Mucosa of stomach (tissue), 1 donor: Measurements from ENCODE around the gene ATRN.
"Not testable (repeated sequence)": the region's sequence is repeated elsewhere in the genome, so short reads cannot be mapped to it uniquely, and the experiment has no call there.

Source experiments
- H3K27me3 ChIP-seq: one replicate; pipeline ENCODE4 v1.7.0; 2013; ENCODE audit warnings: mild to moderate bottlenecking, low read length; ENCODE audit not compliant: control insufficient read depth, insufficient read depth
- H3K36me3 ChIP-seq: one replicate; pipeline ENCODE4 v1.7.0; 2013; ENCODE audit warnings: low read length; ENCODE audit not compliant: control insufficient read depth, insufficient read depth
- H3K4me1 ChIP-seq: one replicate; pipeline ENCODE4 v1.7.0; 2013; ENCODE audit warnings: mild to moderate bottlenecking, low read length; ENCODE audit not compliant: control insufficient read depth, insufficient read depth
- H3K4me3 ChIP-seq: one replicate; pipeline ENCODE4 v1.7.0; 2013; ENCODE audit warnings: low read length
- H3K9ac ChIP-seq: one replicate; pipeline ENCODE4 v1.7.0; 2013; ENCODE audit warnings: mild to moderate bottlenecking, low read length, moderate library complexity
- H3K9me3 ChIP-seq: one replicate; pipeline ENCODE4 v1.7.0; 2013; ENCODE audit warnings: mild to moderate bottlenecking, low read length, moderate library complexity; ENCODE audit not compliant: control insufficient read depth
- donor health status: Pancreatic carcinoma.

Gene ATRN

DNA sequence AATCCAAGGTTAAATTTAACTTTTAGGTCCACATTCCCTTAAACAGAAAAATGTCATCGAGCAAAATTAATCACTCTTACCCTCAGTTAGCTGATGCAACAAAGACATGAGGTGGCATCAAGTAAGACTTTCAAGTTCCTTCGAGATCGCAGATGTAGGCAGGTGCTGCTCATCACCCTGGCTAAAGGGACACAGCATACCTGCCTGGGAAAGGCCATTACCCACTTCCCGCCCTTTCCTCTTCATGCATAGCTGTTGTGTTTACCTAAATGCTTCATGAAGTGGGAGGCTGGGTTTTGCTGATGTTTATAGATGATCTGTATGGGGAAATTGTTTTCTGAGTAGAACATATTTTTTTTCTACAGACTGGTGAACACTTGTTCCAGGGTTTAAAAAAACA, 124.7 kb downstream of the ATRN start:
- Histone ChIP-seq H3K4me1 (no peaks in the 10 kb centered on the region), H3K4me3 (no peak overlapping the region), H3K9ac (no peak overlapping the region), H3K9me3 (no peaks in the 10 kb centered on the region), H3K36me3 (peaks cover 5% of the 10 kb centered on the region), H3K27me3 (no peaks in the 10 kb centered on the region)

DNA sequence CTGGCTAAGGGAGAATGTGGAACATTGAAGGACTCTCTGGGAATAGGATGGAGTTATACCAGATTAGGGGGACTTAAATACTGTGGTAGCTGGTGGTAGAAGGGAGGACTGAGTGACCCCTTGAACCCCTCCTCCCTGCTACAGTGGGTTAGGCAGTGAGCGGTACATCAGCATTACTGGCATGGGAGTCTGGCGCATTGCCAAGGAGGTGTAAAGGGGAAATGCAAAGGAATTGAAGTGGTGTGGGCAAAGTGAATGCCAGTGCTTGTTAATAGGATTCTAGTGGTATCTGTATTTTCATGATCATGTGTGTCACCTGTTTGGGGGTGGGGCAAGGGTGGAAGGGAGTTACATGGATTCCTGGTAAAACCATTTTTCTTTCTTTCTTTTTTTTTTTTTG, 132.3 kb downstream of the ATRN start:
- no peaks in the 10 kb centered on the region for H3K27me3 ChIP-seq
- H3K36me3 ChIP-seq = no peaks in the 10 kb centered on the region
- no peak overlapping the region for H3K9ac ChIP-seq
- H3K4me1 ChIP-seq = no peaks in the 10 kb centered on the region
- H3K4me3 ChIP-seq = no peak overlapping the region
- H3K9me3 ChIP-seq = no peaks in the 10 kb centered on the region

DNA sequence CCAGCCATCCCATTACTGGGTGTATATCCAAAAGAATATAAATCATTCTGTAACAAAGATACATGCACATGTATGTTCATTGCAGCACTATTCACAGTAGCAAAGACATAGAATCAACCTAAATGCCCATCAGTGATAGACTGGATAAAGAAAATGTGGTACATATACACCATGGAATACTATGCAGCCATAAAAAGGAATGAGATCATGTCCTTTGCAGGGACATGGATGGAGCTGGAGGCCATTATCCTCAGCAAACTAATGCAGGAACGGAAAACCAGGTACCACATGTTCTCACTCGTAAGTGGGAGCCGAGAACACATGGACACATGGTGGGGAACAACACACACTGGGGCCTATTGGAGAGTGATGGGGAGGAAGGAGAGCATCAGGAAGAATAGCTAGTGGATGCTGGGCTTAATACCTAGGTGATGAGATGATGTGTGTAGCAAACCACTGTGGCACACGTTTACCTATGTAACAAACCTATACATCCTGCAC, 134.6 kb downstream of the ATRN start:
- not testable (repeated sequence) for H3K27me3 ChIP-seq, H3K4me1 ChIP-seq, H3K4me3 ChIP-seq, H3K36me3 ChIP-seq, H3K9me3 ChIP-seq, H3K9ac ChIP-seq

DNA sequence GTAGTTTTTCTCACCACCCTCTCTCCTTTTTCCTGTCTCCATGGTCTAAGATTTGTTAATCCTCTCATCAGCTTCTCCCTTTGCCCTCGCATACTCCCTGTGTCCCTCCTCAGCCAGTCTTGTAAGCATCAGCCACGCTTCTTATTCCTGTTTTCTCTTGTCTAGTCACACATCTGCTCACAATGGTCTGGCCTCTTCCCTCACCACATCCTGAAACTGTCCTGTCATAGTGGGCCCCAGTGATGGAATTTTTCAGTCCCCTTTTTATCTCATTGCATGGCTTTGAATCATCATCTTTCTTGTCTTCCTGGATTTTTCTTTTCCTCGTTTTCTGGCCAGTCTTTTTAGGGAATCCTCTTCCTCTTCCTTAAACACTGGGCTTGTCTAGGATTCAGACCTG, 135.2 kb downstream of the ATRN start:
- no peaks in the 10 kb centered on the region for H3K9me3 ChIP-seq
- H3K36me3 ChIP-seq = no peaks in the 10 kb centered on the region
- H3K4me1 ChIP-seq = no peaks in the 10 kb centered on the region
- H3K4me3 ChIP-seq = no peak overlapping the region
- H3K27me3 ChIP-seq = no peaks in the 10 kb centered on the region
- H3K9ac ChIP-seq = no peak overlapping the region

DNA sequence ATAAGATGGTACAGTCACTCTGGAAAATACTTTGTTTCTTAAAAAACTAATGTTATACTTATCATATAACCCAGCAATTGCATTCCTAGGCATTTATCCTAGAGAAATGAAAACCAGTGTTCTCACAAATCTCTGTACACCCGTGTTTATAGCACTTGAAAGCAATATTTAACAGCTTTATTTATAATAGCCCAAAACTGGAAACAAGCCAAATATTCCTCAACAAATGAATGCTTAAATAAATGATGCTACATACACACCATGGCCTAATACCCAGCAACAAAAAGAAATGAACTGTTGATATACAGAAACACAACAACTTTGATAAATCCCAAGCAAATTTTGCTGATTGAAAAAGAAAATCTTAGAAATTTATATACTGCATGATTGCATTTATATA, 141.1 kb downstream of the ATRN start:
- H3K9ac ChIP-seq = no peak overlapping the region
- no peaks in the 10 kb centered on the region for H3K4me1 ChIP-seq
- H3K9me3 ChIP-seq = no peaks in the 10 kb centered on the region
- no peaks in the 10 kb centered on the region for H3K27me3 ChIP-seq
- H3K36me3 ChIP-seq = no peaks in the 10 kb centered on the region
- no peak overlapping the region for H3K4me3 ChIP-seq

DNA sequence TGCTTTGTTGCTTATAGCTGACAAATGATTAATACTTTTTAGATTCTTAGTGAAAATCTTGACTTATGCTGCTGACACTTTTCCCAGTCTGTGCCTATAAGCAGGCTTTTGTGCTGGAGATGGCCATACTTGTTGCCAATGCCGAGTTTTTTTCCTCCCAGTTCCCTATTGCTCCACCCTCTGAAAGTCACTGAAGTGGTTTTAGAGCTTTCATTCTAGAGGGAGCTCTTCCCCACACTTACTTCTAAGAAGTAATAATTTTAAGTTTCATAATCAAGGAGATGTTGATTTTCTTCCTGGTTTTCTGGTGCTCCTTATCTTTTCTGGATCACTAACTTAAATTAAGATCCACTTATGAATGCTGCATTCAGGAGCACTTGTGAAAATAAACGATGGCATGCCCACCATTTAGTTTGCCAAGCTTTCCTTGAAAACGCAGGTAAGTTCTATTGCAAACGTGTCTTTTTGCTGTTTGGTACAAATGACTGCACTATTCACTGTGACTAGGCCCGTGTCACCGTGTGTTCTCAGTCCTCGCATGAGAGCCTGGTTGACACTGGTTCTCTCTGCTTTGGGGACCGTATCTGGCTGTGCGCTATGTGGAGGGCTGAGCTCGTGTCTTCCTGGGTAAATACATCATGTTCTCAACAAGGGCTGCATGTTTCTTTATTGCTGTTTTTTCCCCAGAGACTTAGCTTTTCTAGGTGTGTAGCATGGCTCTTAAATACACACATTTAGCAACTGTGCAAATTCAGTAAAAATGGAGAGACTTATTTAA, 142.2 kb downstream of the ATRN start:
- H3K36me3 ChIP-seq = no peaks in the 10 kb centered on the region
- H3K4me1 ChIP-seq = no peaks in the 10 kb centered on the region
- H3K4me3 ChIP-seq = no peak overlapping the region
- no peak overlapping the region for H3K9ac ChIP-seq
- H3K9me3 ChIP-seq = no peaks in the 10 kb centered on the region
- H3K27me3 ChIP-seq = no peaks in the 10 kb centered on the region

DNA sequence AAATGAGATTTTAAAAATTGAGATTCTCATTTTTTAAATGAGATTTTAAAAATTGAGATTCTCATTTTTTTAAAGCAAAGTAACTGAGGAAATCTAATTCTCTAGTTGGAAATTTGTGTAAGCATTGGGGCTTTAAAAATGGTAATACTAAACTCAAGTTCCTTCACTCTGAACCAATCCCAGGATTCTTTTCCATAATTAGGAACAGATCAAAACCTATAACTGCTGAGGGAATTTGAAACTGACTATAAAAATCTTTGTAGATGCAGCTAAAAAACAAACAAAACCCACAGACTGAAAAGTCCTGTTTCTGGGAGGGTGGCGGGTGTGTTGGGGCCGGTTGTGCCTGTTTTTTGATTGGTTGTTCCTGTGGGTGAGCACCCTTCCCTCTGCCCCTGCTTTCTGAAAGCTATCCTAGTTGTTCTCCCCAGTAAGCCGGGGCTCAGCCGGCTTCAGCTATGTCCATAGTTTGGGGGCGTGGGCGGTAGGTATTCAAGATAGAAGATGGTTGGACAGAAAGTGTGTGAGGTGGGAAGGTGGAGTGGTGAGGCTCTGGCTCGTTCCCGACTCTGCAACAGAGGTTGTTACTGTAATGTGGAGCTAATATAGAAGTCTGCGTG, 143.1 kb downstream of the ATRN start:
- Histone ChIP-seq H3K9me3 (no peaks in the 10 kb centered on the region), H3K9ac (no peak overlapping the region), H3K36me3 (no peaks in the 10 kb centered on the region), H3K4me1 (no peaks in the 10 kb centered on the region), H3K27me3 (no peaks in the 10 kb centered on the region), H3K4me3 (no peak overlapping the region)

DNA sequence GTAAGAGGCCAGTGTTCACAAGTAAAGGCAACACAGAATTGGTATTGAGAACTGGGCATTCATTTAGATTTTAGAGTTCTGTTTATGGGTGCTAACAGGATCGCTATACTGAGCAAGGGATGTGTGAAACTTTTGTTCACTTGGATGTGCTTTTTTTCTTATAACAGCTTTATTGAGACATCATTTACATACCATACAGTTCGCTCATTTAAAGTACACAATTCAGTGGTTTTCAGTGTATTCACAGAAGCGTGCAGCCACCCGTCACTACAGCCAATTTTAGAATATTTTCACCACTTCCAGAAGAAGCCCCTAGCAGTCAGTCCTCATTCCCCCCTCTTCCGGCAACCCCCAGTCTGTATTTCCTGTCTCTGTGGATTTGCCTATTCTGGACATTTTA, 143.6 kb downstream of the ATRN start:
- Histone ChIP-seq H3K36me3 (no peaks in the 10 kb centered on the region), H3K4me1 (no peaks in the 10 kb centered on the region), H3K4me3 (no peak overlapping the region), H3K27me3 (no peaks in the 10 kb centered on the region), H3K9ac (no peak overlapping the region), H3K9me3 (no peaks in the 10 kb centered on the region)

DNA sequence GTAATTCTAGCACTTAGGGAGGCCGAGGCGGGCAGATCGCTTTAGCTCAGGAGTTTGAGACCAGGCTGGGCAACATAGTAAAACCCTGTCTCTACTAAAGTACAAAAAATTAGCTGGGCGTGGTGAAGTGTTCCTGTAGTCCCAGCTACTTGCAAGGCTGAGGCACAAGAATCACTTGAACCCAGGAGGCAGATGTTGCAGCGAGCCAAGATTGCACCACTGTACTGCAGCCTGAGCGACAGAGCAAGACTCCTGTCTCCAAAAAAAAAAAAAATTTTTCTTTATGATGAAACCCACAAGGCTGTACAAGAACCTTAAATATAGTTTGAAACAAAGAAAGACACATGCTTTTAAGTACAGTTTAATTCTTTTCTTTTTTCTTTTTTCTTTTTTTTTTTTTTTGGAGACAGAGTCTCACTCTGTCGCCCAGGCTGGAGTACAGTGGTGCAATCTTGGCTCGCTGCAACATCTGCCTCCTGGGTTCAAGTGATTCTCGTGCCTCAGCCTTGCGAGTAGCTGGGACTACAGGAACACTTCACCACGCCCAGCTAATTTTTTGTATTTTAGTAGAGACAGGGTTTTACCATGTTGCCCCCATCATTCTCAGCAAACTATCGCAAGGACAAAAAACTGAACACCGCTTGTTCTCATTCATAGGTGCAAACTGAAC, 144.5 kb downstream of the ATRN start:
- H3K9ac ChIP-seq, H3K9me3 ChIP-seq, H3K4me3 ChIP-seq, H3K36me3 ChIP-seq, H3K27me3 ChIP-seq, H3K4me1 ChIP-seq: not testable (repeated sequence)

DNA sequence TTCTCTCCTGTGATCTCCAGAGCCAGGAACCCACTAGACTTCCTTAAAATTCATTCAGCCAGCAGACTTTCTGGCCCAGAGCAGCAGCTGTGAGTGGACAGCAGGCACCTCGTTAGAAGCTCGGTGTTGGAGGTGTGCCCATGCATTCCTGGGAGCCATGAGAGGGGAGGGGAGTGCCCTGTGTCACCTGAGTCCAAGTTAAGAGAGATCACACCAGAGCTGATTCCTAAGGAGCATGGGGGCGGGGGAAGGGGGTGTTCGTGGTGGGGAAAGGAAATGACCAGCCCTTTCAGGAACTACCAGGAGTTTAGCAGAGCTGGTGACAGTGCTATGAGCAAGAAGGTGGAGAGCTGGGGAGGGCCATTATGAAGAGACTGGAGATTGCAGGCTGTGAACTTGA, 145.4 kb downstream of the ATRN start:
- H3K36me3 ChIP-seq = no peaks in the 10 kb centered on the region
- H3K9ac ChIP-seq = no peak overlapping the region
- no peaks in the 10 kb centered on the region for H3K27me3 ChIP-seq
- no peaks in the 10 kb centered on the region for H3K9me3 ChIP-seq
- H3K4me1 ChIP-seq = no peaks in the 10 kb centered on the region
- H3K4me3 ChIP-seq = no peak overlapping the region

DNA sequence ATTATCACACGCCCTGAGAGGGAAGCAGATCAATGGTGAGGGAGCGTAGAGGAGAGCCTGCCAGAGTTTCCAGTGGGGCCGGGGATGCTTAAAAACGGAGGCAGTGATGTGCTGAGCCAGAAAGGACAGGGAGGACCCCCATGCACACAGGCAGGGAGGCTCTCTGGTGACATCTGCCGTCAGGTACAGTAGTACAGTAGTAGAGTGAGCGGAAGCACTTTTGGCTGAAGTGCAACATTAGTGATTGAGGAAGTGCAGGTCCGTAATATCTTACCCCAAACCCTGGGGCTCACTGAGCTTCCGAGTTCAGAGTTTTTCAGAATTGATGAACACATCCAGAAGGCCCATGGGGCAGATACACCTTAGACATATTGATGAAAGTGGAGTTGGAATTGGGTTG, 150.3 kb downstream of the ATRN start:
- Histone ChIP-seq H3K9ac (no peak overlapping the region), H3K36me3 (no peaks in the 10 kb centered on the region), H3K4me1 (no peaks in the 10 kb centered on the region), H3K9me3 (no peaks in the 10 kb centered on the region), H3K27me3 (no peaks in the 10 kb centered on the region), H3K4me3 (no peak overlapping the region)

DNA sequence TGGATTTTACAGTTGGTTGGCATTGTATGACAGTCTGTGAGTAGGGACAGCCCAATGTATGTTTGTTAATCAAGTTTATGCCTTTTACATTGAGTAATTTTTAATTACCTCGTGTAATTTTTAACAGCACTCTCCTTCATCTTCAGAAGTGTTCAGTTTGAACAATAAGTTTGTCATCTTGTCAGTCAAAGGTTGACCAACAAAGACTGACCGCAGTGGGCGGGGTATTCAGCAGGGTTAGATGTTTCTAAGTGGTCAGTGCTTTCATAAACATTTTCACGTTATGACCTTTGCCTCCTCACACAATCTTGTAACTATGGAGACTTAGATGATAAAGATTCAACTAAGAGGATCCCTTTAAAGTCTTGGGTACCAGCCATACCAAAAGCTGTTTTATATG, 151.6 kb downstream of the ATRN start:
- Histone ChIP-seq H3K36me3 (no peaks in the 10 kb centered on the region), H3K9me3 (no peaks in the 10 kb centered on the region), H3K9ac (no peak overlapping the region), H3K27me3 (no peaks in the 10 kb centered on the region), H3K4me1 (no peaks in the 10 kb centered on the region), H3K4me3 (no peak overlapping the region)
